Activated CD4-positive, alpha-beta T cell treated with anti-CD3 and anti-CD28 coated beads, Interleukin-2, amount 50 U/mL, for 4 hours (primary cell): ENCODE measurements around the gene LAMC3.

Experiments used
- DNase-seq, 2 experiments: peaks; one replicate each; pipeline ENCODE4 v3.0.0-alpha.2; 2020

Gene LAMC3

DNA sequence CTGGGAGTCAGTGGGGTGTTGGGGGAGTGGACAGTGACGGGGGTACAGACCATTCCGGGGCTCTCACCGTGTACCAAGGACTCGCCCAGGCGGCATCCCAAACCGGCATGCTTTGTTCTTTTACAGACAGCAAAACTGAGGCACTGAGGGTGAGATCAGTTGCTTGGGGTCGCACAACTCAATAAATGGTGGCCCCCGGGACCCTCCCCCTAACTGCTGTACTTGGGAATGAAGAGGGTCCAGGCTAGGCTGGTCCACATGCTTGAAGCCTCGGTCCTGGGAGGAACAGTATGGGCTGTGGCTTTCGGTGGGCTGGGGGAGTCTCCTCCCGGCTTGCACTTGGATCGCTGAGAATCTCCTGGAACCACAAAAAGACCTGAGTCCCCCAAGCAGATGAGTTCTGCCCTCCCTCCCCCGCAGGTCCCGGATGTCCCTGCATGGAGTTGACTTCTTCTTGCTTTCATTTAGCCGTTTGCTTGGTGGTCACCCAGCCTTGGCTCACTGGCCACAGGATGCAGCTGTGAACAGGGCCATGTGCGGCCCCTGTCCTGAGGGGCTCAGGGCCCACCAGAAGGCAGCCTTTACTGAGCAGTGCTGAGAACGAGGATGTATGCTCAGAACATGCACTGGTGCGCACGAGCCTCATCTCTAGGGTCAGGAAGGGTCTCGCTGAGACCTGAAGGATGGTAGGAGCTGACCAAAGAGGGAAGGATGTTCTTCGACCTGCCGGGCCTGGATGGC is 4.2 kb downstream of the LAMC3 start:
- no peak for DNase-seq

DNA sequence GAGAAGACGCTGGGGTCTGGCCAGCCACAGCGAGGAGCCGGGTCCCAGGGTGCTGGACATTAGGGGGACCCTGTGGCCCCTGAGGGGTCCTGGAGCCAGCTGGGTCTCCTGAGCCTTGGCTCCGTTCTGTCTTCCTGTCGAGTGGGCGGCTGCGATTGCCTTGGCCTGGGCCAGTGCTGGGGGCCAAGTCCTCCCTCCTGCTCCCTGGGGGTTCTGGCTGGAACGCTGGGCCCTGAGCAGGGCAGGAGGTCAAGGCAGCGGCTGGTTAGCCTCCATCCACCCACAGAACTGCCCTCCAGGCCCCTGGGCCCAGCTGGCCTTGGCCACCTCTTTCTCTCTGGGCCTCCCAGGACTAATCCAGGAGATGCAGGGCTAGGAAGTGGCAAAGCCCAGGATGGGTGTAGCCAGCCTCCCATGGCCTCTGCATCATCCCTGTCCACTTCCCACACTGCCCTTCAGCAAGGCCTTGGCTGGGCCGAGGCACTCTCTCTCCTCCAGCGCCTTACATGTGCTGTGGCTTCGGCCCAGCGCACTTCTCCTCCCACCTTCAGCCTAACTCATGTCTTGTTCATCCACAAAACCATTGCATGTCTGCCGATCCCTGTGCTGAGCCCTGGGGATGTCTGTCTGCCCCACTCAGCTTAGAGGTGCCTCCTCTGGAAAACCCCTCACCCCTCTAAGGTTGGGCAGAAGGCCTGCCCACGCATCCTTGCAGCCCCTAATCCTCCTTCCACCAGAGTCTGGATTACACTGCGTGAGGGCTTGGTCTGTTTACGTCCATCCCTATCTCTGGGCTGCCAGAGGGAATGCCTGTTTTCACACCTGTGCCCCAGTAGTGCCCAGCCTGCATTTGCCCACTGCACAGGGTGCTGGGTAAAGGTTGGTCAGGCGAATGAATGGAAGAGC is 5.0 kb downstream of the LAMC3 start:
- DNase-seq = no peak

DNA sequence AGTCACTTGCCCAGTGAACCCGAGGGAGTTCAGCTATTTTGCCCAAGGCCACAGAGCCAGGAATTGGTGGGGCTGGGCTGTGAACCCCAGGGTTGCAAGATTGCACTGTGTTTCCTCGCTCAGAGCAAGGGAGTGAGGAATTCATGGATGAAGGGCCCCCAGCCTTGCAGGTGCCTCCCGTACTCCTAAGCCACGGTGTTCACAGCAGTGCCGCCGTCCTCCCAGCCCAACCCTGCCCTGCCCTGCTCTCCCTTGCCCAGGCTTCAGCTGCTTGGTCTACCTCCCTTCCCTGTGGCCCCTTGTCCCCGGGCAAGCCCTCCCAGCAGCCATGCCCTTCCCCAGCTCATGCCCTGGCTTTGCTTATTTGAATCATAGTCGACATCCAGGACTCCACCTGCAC is 6.1 kb downstream of the LAMC3 start:
- no peak for DNase-seq

DNA sequence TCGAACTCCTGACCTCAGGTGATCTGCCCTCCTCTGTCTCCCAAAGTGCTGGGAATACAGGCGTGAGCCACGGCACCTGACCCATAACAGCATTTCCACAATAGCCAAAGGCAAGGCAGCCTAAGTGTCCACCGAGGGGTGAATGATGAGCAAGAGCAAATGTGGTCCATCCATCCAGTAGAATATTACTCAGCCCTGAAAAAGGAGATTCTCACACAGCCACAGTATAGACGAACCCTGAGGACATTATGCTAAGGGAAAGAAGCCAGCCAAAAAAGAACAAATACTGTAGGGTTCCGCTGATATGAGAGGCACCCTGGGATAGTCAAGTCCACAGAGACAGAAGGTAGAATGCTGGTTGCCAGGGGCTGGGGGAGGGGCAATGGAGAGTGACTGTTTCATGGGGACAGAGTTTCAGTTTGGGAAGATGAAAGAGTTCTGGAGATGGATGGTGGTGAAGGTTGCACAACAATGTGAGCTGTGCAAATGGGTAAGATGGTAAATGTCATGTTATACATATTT is 7.0 kb downstream of the LAMC3 start:
- no peak for DNase-seq

DNA sequence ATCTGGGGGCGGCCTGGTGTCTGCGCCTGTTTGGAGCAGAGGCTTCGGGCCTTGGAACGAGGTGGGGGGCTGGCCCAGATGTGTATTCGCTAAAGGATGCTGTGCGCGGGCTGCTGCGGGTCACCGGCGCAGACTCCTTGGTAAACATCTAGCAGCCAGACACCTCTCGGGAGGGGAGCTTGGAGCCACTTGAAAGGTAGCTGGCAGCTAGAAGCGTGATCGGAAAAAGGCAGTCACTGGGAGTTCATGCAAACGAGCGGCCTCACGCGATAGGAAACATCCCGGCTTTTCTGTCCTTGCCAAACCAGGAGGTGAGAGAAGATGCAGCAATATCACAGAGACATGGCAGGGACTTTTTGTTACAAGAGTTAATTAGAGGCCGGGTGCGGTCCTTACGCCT is 8.1 kb downstream of the LAMC3 start:
- no peak for DNase-seq

DNA sequence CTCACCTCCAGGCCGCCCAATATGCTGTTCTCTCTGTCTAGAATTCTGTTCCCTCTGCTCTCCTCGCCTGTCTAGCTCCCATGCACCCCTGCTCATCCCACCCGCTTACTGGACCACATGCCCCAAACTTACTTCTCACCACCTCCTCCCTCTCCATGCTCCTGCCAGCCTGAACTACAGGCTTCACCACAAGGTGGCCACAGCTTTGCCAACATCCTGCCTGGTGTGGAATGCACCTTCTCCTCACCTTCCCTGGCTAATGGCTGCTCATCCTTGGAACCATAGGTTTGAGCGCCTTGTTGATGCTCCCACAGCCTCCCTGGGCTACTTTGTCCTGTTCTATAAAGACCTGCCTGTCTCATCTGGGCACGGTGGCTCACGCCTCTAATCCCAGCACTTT is 9.6 kb downstream of the LAMC3 start:
- DNase-seq = no peak

DNA sequence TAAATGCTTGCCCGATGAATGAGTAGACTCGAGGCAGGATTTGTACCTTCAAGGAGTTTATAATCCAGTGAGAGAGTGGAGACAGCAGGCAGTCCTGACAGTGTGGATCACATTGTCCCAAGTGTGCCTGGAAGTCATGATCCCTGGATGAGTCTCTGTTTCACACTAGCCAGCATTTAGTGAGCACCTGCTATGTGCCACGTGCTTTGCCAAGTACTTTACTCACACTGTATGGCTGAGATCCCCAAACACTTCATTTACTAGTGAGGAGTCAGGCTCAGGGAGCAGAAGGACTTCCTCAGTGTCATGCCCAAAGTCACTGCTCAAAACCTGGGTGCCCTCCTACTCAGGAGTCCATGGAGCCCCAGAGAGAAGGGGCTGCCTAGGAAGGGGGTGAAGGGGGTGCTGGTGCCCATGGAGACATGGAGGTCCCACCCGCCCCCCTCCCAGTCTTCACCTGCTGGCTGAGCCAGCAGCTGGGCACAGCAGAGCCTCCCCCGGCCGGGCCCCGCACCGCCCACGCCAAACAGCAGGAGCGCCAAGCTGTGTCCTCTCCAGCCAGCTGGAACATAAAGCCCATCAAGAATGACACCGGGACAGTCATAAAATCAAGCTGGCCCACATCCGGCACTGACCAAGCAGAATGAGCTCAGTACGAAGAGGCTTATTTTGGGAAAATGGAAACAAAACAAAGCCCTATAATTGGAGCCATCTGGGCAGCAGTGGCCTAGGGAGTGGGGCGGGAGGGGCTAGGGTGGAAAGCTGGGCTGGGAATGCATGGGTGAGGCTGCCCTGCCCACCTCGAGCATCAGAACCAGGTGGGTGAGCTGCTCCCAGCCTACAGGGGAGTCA is 10.6 kb downstream of the LAMC3 start:
- DNase-seq = no peak

DNA sequence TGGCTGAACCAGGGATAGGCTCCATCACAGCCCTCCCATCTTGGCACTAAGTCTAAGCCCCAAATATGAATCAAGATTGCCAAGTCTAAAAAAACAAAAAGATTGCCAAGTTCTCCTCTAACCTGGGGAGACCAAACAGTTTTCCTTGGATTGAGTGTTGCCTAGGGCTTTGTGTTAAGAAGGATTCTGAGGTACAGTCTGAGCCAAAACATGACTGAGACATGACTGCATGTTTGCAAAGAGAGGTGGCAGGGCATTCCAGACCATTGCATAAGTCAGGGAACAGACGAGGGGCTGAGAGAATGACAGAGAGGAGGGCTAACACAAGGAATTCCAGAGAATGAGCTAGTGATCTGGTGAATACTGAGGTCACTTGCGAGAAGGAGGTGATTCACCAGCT is 11.4 kb downstream of the LAMC3 start:
- DNase-seq = no peak

DNA sequence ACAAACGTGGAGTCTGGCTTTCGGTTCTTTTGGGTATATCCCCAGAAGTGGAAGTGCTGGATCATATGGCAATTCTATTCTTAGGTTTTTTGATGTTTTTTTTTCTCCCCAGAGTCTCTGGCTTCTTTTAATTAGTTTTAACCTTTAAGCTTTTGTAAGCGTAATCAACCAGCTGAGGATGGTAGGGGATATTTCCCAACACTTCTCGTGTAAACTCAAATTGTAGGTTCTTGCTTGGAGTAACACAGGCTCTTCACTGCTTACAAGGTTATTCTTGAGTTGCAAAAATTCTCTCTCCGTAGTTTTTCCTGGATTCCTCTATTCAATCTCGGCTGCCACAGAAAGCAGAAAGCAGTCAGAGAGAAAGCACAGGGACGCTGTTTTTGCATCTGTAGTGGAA is 11.9 kb downstream of the LAMC3 start:
- DNase-seq = no peak

DNA sequence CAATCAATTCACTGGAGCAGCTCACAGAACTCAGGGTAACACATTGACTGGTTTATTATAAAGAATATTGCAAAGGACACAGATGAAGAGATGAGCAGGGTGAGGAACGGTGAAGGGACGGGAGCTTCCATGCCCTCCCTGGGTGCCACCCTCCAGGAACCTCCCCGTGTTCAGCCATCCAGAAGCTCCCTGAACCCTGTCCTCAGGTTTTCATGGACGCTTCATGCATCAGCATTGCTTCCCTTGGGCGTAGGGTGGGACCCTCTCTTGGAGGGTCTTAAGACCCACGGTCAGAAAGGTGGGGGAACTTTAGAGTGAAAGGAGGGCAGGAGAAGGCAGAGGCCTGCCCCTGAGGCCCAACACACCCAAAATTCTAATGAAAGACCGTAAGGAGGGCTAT is 12.8 kb downstream of the LAMC3 start:
- no peak for DNase-seq

DNA sequence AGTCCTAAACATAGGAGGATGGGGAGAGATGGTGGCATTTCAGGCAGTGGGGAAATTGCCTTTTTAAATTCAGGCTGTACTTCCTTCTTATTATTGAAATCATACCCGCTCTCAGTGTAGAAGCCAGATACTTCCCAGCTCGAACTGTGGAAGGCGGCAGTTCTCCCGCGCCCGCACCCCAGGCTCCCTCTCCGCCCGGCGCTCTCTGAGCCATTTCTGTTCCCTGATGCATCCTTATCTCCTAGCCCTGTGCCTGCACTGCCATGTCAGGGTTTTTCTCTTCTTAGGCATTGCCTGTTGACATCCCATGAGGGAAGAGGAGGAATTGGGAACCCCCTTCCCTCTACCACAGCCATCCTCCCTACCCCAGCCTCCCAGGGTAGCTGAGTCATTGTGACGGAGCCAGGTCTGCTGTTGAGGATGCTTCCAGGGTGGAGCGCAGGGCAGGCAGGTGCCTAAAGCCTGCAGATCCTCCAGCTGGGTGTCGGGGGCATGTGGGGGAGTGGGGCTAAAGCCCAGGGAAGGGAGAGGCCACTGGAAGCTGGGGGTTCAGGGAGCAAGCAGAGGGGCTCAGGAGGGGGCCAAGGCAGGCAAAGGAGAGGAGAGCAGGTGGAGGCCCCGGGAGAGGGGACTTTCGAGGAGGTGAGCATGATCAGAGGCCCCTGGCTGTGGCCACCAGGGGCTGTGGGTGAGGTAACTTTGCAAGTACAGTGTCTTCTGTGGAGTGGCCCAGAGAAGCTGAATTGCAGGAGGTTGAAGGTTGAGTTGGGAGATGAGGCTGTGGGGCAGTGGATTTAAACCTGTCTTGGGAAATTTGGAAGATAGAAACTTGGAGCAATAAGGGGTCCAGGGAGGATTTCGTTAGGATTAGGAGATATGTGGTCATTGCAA is 16.2 kb downstream of the LAMC3 start:
- DNase-seq = no peak

DNA sequence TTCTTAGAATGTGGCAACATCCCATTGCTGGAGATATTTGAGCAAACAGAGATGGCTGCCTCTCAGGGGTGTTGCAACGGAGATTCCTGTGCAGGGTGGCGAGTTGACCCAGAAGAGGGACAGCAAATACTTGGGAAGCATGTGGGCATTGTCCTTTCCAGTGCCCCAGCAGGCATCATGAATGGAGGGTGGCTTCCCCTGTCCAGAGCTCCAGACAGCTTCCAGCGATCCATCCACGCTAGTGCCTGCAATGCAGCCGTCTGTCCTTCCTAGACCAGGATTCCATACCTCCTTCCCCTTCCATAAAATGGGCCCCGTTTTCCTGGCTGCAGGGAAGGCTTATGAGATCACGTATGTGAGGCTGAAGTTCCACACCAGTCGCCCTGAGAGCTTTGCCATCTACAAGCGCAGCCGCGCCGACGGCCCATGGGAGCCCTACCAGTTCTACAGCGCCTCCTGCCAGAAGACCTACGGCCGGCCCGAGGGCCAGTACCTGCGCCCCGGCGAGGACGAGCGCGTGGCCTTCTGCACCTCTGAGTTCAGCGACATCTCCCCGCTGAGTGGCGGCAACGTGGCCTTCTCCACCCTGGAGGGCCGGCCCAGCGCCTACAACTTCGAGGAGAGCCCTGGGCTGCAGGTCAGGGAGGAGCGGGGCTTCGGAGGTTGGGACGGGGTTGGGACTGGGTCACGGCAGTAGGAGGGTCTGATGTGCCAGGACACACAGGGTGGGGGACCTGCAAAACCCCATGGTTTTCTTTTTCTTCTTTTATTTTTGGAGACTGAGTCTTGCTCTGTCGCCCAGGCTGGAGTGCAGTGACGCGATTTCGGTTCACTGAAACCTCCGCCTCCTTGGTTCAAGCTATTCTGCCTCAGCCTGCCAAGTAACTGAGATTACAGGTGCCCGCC is 17.2 kb downstream of the LAMC3 start:
- no peak for DNase-seq

DNA sequence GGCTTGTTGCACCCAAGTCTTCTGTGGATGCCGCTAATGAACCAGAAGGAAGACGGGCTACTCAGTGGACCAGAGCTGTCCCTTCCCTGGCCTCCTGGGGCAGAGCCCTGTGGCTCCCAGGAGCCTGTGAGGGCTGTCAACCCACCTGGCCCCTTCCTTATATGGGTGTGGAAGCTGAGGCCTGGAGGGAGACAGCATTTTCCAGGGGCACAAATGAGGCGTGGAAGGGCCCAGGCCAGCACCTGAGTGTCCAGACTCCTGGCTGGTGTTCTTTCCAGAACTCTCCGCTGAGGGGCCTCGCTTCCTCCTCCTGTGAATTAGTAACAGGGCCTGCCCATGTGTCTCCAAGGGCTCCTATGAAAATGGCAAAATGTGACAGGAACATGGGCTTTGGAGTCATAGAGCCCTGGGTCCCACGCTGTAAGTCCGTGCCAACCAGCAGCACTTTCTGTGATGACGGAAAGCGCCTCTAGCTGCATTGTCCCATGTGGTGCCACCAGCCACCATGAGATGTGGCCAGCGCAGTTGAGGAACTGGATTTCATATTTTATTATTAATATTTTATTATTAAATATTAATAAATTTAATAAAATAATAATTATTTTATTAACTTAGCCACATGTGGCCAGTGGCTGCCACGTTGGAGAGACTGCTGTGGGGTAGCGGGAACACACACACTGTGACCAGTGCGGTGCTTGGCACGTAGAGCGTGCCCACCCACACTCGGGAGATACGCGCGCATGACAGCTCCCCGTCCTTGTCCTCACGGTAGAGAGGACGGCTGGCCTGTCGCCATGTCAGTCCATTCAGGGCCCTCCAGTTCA is 18.3 kb downstream of the LAMC3 start:
- no peak for DNase-seq

DNA sequence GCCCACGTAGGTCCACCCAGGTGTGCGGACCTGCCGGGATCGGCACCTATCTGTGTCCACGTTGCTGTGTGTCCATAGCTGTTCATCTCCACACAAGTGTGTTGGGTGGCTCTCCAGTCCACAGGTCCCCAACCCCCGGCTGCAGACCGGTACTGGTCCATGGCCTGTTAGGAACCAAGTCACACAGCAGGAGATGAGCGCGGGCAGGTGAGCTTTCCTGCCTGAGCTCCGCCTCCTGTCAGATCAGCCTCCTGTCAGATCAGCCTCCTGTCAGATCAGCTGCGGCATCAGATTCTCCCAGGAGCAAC is 18.9 kb downstream of the LAMC3 start:
- DNase-seq = no peak

DNA sequence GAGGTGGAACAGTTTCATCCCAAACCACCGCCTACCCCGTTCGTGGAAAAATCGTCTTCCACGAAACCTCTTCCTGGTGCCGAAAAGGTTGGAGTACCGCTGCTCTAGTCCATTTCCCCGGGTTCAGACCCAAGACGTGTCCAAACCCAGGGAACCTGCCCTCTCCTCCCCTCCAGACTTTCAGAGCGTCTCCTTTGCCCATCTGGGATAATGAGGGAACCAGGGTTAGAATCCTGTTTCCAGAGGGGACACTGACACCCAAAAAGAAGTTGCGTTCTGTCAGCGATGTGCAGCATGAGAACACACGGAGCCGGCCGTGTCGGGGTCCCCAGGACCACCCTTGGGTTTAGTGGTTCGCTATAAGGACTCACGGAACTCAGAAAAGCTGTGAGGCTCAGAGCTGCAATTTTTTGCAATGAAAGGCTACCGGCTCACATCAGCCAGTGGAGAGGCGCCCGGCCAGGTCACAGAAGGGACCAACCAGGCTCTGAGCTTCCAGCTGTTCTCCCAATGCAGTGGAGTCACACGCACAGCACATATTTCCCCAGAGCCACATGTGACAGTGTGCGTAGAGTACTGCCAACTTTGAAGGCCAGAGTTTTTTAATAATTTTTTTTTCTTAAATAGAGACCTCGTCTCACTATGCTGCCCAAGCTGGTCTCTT is 19.4 kb downstream of the LAMC3 start:
- DNase-seq = no peak

DNA sequence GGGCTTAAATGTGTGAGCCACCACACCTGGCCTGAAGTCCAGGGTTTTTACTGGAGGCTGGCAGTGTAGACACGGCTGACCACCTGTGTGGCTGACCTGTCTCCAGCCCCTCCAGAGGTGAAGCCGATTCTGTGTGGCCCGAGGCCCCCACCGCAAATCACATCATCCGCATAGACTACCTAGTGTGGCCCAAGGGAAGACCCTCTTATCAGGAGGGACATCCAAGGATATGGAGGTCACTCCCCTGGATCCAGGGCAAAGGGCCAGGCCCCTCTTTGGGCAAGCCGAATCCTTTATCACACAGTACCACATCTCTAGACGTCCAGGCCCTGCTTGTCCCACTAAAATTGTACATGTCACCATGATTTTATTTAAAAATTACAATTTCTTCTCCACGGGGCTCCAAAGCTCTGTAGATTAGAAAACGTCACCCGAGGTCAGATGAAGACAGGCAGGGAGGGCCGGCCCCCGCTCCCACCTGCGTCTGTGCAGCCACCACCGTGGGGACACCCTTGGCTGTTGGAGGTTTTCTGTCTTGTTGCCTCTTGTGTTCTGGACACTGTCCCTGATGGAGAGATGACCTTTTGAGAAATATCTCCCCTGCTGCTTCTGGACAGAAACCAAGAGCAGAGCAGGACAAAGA is 20.1 kb downstream of the LAMC3 start:
- no peak for DNase-seq

DNA sequence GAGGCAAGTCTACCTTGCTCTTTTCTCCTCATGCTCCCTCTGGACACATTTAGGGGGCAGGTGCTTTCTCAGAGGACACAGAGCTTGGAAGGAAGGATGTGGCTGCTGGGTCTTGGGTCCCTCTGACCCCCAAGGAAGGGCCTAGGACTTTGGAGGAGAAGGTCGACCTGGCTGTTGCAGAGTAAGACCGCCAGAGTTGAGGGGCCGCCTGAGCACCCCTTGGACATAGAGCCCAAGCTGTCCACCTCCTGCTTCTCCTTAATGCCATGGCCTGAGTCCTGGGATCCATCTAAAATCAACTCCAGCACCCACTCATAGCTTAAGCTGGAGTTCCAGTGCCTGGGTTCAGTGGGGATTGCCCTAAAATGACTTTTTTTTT is 20.6 kb downstream of the LAMC3 start:
- no peak for DNase-seq

DNA sequence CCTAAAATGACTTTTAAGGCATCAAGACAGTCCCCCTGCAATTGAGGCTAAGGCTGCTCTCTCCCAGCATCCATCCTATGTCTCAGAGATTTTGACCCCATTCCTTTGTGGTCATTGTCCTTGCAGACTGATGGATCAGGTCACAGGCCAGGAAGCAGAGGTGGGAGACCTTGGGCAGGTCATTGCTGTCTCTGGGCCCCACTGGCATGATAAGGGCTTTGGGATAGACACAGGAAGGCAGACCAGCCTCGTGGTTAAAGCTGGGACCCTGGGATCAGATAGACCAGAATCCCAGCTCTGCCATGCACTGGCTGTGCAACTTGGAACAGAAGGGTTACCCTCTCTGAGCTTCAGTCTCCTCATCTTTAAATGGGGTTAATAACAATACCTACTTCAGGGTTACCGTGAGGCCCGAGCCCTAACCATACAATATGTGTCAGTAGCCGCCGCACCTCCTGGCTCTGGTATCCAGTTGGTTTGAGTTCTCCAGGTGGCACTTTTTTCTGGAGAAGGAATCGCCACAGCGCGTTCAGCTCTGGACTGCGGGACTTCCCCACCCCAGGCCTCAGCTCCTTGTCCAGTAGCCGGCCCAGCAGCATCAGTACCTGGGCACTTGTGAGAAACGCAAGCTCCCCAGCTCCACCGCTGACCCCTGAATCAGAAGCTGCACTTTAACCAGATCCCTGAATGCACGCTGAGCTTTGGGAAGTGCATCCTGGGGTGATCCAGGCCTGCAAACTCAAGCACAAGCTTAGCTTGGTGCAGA is 21.4 kb downstream of the LAMC3 start:
- DNase-seq = no peak
